ENCODE results near the gene RHOJ. TPM values are rescaled to one million over a fixed set of nuclear protein-coding genes. Genes with fewer than 3 reads are reported as not detected.

Gene RHOJ
- total and polyA plus RNA-seq, 2 of the 8 experiments (the other 6 are each of a cell fraction or from before 2014, with no cell fraction given): 0.11 TPM; not detected in 1

- no peak for TF ChIP-seq GABPA (IDR thresholded peaks at IDR 0.05; ENCODE audit: borderline replicate concordance, insufficient read depth, low read length)
- no peak for TF ChIP-seq SP2 (IDR thresholded peaks at IDR 0.05; ENCODE audit: low read length)
- no peak for TF ChIP-seq SIX5 (IDR thresholded peaks at IDR 0.05; ENCODE audit: low read depth, low read length)
- TF ChIP-seq FOSL1 (IDR thresholded peaks at IDR 0.05; ENCODE audit: insufficient read depth, low read depth, low read length): no peak
- no peak for TF ChIP-seq CTCF (IDR thresholded peaks at IDR 0.05; ENCODE audit: control extremely low read depth in 1 of 3, insufficient read depth in 1 of 3, low read depth in 1 of 3, low read length in 3 of 3)
- no peak for TF ChIP-seq MAFK (IDR thresholded peaks at IDR 0.05; ENCODE audit: low read depth, low read length)
- TF ChIP-seq SIRT6 (IDR thresholded peaks at IDR 0.05; ENCODE audit: low read length): no peak
- TF ChIP-seq RAD21 (IDR thresholded peaks at IDR 0.05 in 1 of 2, conservative IDR thresholded peaks at IDR 0.05 in 1 of 2; ENCODE audit: low read depth in 2 of 2, low read length in 2 of 2): no peak
- no peak for TF ChIP-seq JUND (IDR thresholded peaks at IDR 0.05; ENCODE audit: low read length)
Measured at GRCh38 chr14:63210812-63211211, 6.6 kb downstream of the RHOJ start (continued).

All from H1 (cell line).